Uterus (tissue), 2 donors: ENCODE results near the gene SARS2.

Experiments used
- POLR2A ChIP-seq, 2 donors: fragments of 450-650 bp; IDR thresholded peaks; one replicate each; pipeline ENCODE4 v1.6.1; 2016; ENCODE audit warnings: antibody characterized with exemption in 2 of 2, mild to moderate bottlenecking in 1 of 2, moderate library complexity in 1 of 2
- TF ChIP-seq, protein P1 (sequence below), 4 experiments: fragments of 200-600 bp in 2 of 4; fragments of 450-650 bp in 2 of 4; sonication (generic) in 2 of 4; IDR thresholded peaks; one replicate each; pipeline ENCODE4 v1.5.1; 2016 to 2019; ENCODE audit warnings: antibody characterized with exemption in 4 of 4, mild to moderate bottlenecking in 2 of 4, moderate library complexity in 1 of 4

DNA sequence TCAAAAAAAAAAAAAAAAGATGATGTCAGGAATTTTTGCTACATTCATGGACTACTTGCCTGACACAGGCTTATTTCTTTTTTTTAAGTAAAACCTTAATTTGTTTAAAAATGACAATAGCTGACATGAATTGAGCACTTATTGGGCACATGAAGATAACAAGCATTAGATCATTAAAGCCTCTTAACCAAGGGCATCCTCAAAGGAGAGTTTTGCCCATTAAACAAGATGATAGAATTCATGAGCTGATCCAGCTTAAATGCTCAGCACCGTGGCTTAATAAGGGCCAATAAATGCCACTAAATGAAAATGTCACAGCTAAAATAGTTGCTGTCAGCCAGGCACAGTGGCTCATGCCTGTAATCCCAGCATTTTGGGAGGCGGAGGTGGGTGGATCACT lies 25.7 kb upstream of the SARS2 start:
- TF ChIP-seq, protein P1, sequence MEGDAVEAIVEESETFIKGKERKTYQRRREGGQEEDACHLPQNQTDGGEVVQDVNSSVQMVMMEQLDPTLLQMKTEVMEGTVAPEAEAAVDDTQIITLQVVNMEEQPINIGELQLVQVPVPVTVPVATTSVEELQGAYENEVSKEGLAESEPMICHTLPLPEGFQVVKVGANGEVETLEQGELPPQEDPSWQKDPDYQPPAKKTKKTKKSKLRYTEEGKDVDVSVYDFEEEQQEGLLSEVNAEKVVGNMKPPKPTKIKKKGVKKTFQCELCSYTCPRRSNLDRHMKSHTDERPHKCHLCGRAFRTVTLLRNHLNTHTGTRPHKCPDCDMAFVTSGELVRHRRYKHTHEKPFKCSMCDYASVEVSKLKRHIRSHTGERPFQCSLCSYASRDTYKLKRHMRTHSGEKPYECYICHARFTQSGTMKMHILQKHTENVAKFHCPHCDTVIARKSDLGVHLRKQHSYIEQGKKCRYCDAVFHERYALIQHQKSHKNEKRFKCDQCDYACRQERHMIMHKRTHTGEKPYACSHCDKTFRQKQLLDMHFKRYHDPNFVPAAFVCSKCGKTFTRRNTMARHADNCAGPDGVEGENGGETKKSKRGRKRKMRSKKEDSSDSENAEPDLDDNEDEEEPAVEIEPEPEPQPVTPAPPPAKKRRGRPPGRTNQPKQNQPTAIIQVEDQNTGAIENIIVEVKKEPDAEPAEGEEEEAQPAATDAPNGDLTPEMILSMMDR (IDR thresholded peaks at IDR 0.05), result no peak
- TF ChIP-seq POLR2A (IDR thresholded peaks at IDR 0.05), result no peak
